ENCODE measurements around the gene NOTCH1. TPM values are rescaled to one million over a fixed set of nuclear protein-coding genes. Genes with fewer than 3 reads are reported as not detected.

NOTCH1 gene
- polyA plus RNA-seq, 1 donor from 2014 or later: 0.15 TPM

GRCh38 chr9:136530461-136531089, 15.3 kb downstream of the NOTCH1 start:
- H3K9ac ChIP-seq (ENCODE audit: low read length): no peak overlapping the region
- H3K9me2 ChIP-seq (ENCODE audit: insufficient read depth, low read length): no peaks in the 10 kb centered on the region
- no peaks in the 10 kb centered on the region for H3K27me3 ChIP-seq (ENCODE audit: insufficient read depth, low read depth, low read length)
- H3K4me2 ChIP-seq (ENCODE audit: low read length): no peak overlapping the region
- peaks cover 73% of the 10 kb centered on the region for H3K79me2 ChIP-seq (replicated peaks; ENCODE audit: insufficient read depth, low read length)
- H3K36me3 ChIP-seq (ENCODE audit: insufficient read depth, low read length): no peaks in the 10 kb centered on the region
- no peak overlapping the region for H2AFZ ChIP-seq (ENCODE audit: low read depth, low read length)
- TF ChIP-seq TAF1 (IDR thresholded peaks at IDR 0.05; ENCODE audit: low read depth): no peak
- TF ChIP-seq EP300 (conservative IDR thresholded peaks at IDR 0.05; ENCODE audit: poor library complexity, severe bottlenecking): no peak
- TF ChIP-seq CTCF (IDR thresholded peaks at IDR 0.05; ENCODE audit: poor library complexity, severe bottlenecking): no peak
- TF ChIP-seq RAD21 (conservative IDR thresholded peaks at IDR 0.05): no peak
- TF ChIP-seq REST (IDR thresholded peaks at IDR 0.05; ENCODE audit: borderline replicate concordance): no peak
- TF ChIP-seq POLR2AphosphoS5 (IDR thresholded peaks at IDR 0.05): no peak
- TF ChIP-seq EZH2 (IDR thresholded peaks at IDR 0.05; ENCODE audit: borderline replicate concordance, insufficient read depth, low read length, poor library complexity, severe bottlenecking): no peak
- no peak for TF ChIP-seq MXI1 (conservative IDR thresholded peaks at IDR 0.05; ENCODE audit: poor library complexity, severe bottlenecking)
- TF ChIP-seq SMC3 (conservative IDR thresholded peaks at IDR 0.05; ENCODE audit: poor library complexity): no peak
- H3F3A ChIP-seq (ENCODE audit: insufficient read depth, low read length, poor library complexity, severe bottlenecking): no peaks in the 10 kb centered on the region
- no peak overlapping the region for H3K27ac ChIP-seq (ENCODE audit: low read length)
- H4K20me1 ChIP-seq (ENCODE audit: insufficient read depth): no peaks in the 10 kb centered on the region
- H3K4me3 ChIP-seq (ENCODE audit: low read length): no peak overlapping the region
- H3K9me3 ChIP-seq (ENCODE audit: low read length): no peaks in the 10 kb centered on the region

GRCh38 chr9:136529516-136530460, 16.1 kb downstream of the NOTCH1 start:
- no peak overlapping the region for H3K27ac ChIP-seq (ENCODE audit: low read length)
- H4K20me1 ChIP-seq (ENCODE audit: insufficient read depth): no peaks in the 10 kb centered on the region
- H3K27me3 ChIP-seq (ENCODE audit: insufficient read depth, low read depth, low read length): no peaks in the 10 kb centered on the region
- H3K9ac ChIP-seq (ENCODE audit: low read length): no peak overlapping the region
- no peak overlapping the region for H2AFZ ChIP-seq (ENCODE audit: low read depth, low read length)
- no peaks in the 10 kb centered on the region for H3K9me3 ChIP-seq (ENCODE audit: low read length)
- H3K4me3 ChIP-seq (ENCODE audit: low read length): no peak overlapping the region
- H3K9me2 ChIP-seq (ENCODE audit: insufficient read depth, low read length): no peaks in the 10 kb centered on the region
- H3K4me2 ChIP-seq (ENCODE audit: low read length): no peak overlapping the region
- H3K36me3 ChIP-seq (ENCODE audit: insufficient read depth, low read length): no peaks in the 10 kb centered on the region
- peaks cover 67% of the 10 kb centered on the region for H3K79me2 ChIP-seq (replicated peaks; ENCODE audit: insufficient read depth, low read length)
- TF ChIP-seq EZH2 (IDR thresholded peaks at IDR 0.05; ENCODE audit: borderline replicate concordance, insufficient read depth, low read length, poor library complexity, severe bottlenecking): no peak
- no peak for TF ChIP-seq MXI1 (conservative IDR thresholded peaks at IDR 0.05; ENCODE audit: poor library complexity, severe bottlenecking)
- no peak for TF ChIP-seq REST (IDR thresholded peaks at IDR 0.05; ENCODE audit: borderline replicate concordance)
- no peak for TF ChIP-seq SMC3 (conservative IDR thresholded peaks at IDR 0.05; ENCODE audit: poor library complexity)
- TF ChIP-seq CTCF (IDR thresholded peaks at IDR 0.05; ENCODE audit: poor library complexity, severe bottlenecking): no peak
- TF ChIP-seq TAF1 (IDR thresholded peaks at IDR 0.05; ENCODE audit: low read depth): no peak
- TF ChIP-seq POLR2AphosphoS5 (IDR thresholded peaks at IDR 0.05): no peak
- TF ChIP-seq EP300 (conservative IDR thresholded peaks at IDR 0.05; ENCODE audit: poor library complexity, severe bottlenecking): no peak
- TF ChIP-seq RAD21 (conservative IDR thresholded peaks at IDR 0.05): no peak
- H3F3A ChIP-seq (ENCODE audit: insufficient read depth, low read length, poor library complexity, severe bottlenecking): no peaks in the 10 kb centered on the region
